Measurements from ENCODE around the gene MXI1. TPM values are rescaled to one million over a fixed set of nuclear protein-coding genes. Genes with fewer than 3 reads are reported as not detected.

MXI1 gene
- total and polyA plus RNA-seq, 4 donors, result 11.2 to 55.8 (median 18.7) TPM

GRCh38 chr10:110217662-110218008 is 10.2 kb downstream of the MXI1 start:
- ATAC-seq (ENCODE audit: insufficient read depth, low FRiP score), result no peak
- H3K27me3 ChIP-seq (ENCODE audit: control insufficient read depth in 3 of 3, insufficient read depth in 3 of 3, low read length in 2 of 3), result no peaks in the 10 kb centered on the region
- no peak overlapping the region for H3K27ac ChIP-seq (ENCODE audit: low read depth in 1 of 2, low read length in 1 of 2)
- no peak for TF ChIP-seq CTCF (IDR thresholded peaks at IDR 0.05; ENCODE audit: control extremely low read depth, extremely low read depth)
- H3K9ac ChIP-seq (ENCODE audit: insufficient read depth in 1 of 2, low read length in 2 of 2), result no peak overlapping the region
- no peak for DNase-seq
- 92 to 95% methylated on average over 2 of the region's 2 CpGs for WGBS, 2 donors
- peaks cover 0 to 28% (median 17%) of the 10 kb centered on the region in 5 donors for H3K4me1 ChIP-seq (ENCODE audit: control insufficient read depth in 5 of 5, insufficient read depth in 5 of 5, low read length in 5 of 5)
- H3K9me3 ChIP-seq (ENCODE audit: control insufficient read depth in 4 of 4, insufficient read depth in 3 of 4, low read length in 3 of 4), result no peaks in the 10 kb centered on the region
- H3K4me3 ChIP-seq, result no peak overlapping the region
- no peaks in the 10 kb centered on the region for H3K36me3 ChIP-seq (ENCODE audit: control insufficient read depth in 4 of 4, insufficient read depth in 4 of 4, low read length in 4 of 4)

- no peak for ATAC-seq (ENCODE audit: insufficient read depth, low FRiP score)
- 43 to 66% methylated on average over 6 of the region's 6 CpGs for WGBS, 2 donors
- peaks cover 0 to 28% (median 17%) of the 10 kb centered on the region in 5 donors for H3K4me1 ChIP-seq (ENCODE audit: control insufficient read depth in 5 of 5, insufficient read depth in 5 of 5, low read length in 5 of 5)
Measured at GRCh38 chr10:110218632-110219031, 11.2 kb downstream of the MXI1 start.

GRCh38 chr10:110219884-110220283 is 12.5 kb downstream of the MXI1 start:
- H3K36me3 ChIP-seq (ENCODE audit: control insufficient read depth in 4 of 4, insufficient read depth in 4 of 4, low read length in 4 of 4), result no peaks in the 10 kb centered on the region
- H3K9ac ChIP-seq (ENCODE audit: insufficient read depth in 1 of 2, low read length in 2 of 2), result no peak overlapping the region
- DNase-seq, result no peak
- H3K27ac ChIP-seq (ENCODE audit: low read depth in 1 of 2, low read length in 1 of 2), result peak overlapping the region in 1 of 2 donors; percentile 87
- H3K4me3 ChIP-seq, result no peak overlapping the region
- TF ChIP-seq CTCF (IDR thresholded peaks at IDR 0.05; ENCODE audit: control extremely low read depth, extremely low read depth), result no peak
- no peaks in the 10 kb centered on the region for H3K9me3 ChIP-seq (ENCODE audit: control insufficient read depth in 4 of 4, insufficient read depth in 3 of 4, low read length in 3 of 4)
- no peak for ATAC-seq (ENCODE audit: insufficient read depth, low FRiP score)
- no peaks in the 10 kb centered on the region for H3K27me3 ChIP-seq (ENCODE audit: control insufficient read depth in 3 of 3, insufficient read depth in 3 of 3, low read length in 2 of 3)
- peaks cover 0 to 25% (median 15%) of the 10 kb centered on the region in 5 donors for H3K4me1 ChIP-seq (ENCODE audit: control insufficient read depth in 5 of 5, insufficient read depth in 5 of 5, low read length in 5 of 5)
- WGBS, 2 donors, result 90 to 91% methylated on average over 7 of the region's 7 CpGs

More at GRCh38 chr10:110218632-110219031, 11.2 kb downstream of the MXI1 start:
- no peak overlapping the region for H3K4me3 ChIP-seq
- no peak for TF ChIP-seq CTCF (IDR thresholded peaks at IDR 0.05; ENCODE audit: control extremely low read depth, extremely low read depth)
- DNase-seq, result no peak
- H3K27ac ChIP-seq (ENCODE audit: low read depth in 1 of 2, low read length in 1 of 2), result no peak overlapping the region
- H3K36me3 ChIP-seq (ENCODE audit: control insufficient read depth in 4 of 4, insufficient read depth in 4 of 4, low read length in 4 of 4), result no peaks in the 10 kb centered on the region
- no peak overlapping the region for H3K9ac ChIP-seq (ENCODE audit: insufficient read depth in 1 of 2, low read length in 2 of 2)
- no peaks in the 10 kb centered on the region for H3K27me3 ChIP-seq (ENCODE audit: control insufficient read depth in 3 of 3, insufficient read depth in 3 of 3, low read length in 2 of 3)
- H3K9me3 ChIP-seq (ENCODE audit: control insufficient read depth in 4 of 4, insufficient read depth in 3 of 4, low read length in 3 of 4), result no peaks in the 10 kb centered on the region

- peak overlapping the region in 1 of 2 donors; percentile 87 for H3K27ac ChIP-seq (ENCODE audit: low read depth in 1 of 2, low read length in 1 of 2)
- 67 to 71% methylated on average over 2 of the region's 2 CpGs for WGBS, 2 donors
- no peak for ATAC-seq (ENCODE audit: insufficient read depth, low FRiP score)
Measured at GRCh38 chr10:110220398-110220797, 13.0 kb downstream of the MXI1 start.

More at GRCh38 chr10:110220398-110220797, 13.0 kb downstream of the MXI1 start:
- no peak overlapping the region for H3K4me3 ChIP-seq
- no peaks in the 10 kb centered on the region for H3K9me3 ChIP-seq (ENCODE audit: control insufficient read depth in 4 of 4, insufficient read depth in 3 of 4, low read length in 3 of 4)
- no peak for DNase-seq
- no peaks in the 10 kb centered on the region for H3K27me3 ChIP-seq (ENCODE audit: control insufficient read depth in 3 of 3, insufficient read depth in 3 of 3, low read length in 2 of 3)
- no peak overlapping the region for H3K9ac ChIP-seq (ENCODE audit: insufficient read depth in 1 of 2, low read length in 2 of 2)
- no peaks in the 10 kb centered on the region for H3K36me3 ChIP-seq (ENCODE audit: control insufficient read depth in 4 of 4, insufficient read depth in 4 of 4, low read length in 4 of 4)
- no peak for TF ChIP-seq CTCF (IDR thresholded peaks at IDR 0.05; ENCODE audit: control extremely low read depth, extremely low read depth)
- peaks cover 0 to 25% (median 15%) of the 10 kb centered on the region in 5 donors for H3K4me1 ChIP-seq (ENCODE audit: control insufficient read depth in 5 of 5, insufficient read depth in 5 of 5, low read length in 5 of 5)

Measured in lung (tissue), 12 donors.